ENCODE data around the gene SMC1A.
A peak's percentile ranks its signal among the peaks of the same experiment; 100 is the strongest.
"Not testable (repeated sequence)": the region's sequence is repeated elsewhere in the genome, so short reads cannot be mapped to it uniquely, and the experiment has no call there.

The SMC1A gene

DNA sequence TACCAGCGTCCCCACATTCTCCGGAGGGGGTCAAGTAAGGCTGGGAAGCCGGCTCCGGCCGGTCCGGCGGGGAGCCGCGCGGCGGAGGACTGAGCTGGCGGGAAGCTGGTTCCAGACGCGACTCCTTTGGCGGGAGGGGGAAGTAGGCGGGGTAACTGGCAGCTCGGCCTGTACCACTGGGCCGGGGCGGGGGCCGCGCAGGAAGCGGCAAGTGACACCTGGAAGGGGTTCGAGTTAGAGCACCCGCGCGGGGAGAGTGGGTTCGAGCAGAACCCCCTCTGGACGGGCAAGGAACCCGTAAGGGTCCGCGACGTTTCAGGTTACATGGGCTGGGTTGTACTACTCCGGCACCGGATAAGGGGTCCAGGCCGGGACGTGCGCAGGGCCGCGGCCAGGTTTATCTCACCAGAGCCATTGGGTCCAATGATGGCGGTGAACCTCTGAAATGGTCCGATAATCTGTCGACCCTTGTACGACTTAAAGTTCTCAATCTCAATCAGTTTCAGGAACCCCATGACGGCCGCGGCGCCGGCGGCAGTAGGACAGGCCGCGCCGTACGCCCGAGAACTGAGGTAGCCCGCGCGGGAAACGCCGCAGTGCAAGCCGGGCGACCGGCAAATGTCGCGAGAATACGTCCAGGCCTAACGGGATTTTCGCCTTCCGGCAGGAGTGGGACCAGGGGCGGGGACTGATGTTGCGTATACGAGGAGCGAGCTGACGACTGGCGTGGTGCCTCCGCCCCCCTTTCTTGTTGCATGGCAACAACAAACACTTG is at the start of gene SMC1A:
TSS of gene SMC1A (minus strand) at position 569 of the 775 bp plus-strand sequence. CDS start at position 515, 54 bp downstream.
- DNase-seq (ENCODE audit: low read depth in 2 of 2), result peak; percentile 91 to 95

DNA sequence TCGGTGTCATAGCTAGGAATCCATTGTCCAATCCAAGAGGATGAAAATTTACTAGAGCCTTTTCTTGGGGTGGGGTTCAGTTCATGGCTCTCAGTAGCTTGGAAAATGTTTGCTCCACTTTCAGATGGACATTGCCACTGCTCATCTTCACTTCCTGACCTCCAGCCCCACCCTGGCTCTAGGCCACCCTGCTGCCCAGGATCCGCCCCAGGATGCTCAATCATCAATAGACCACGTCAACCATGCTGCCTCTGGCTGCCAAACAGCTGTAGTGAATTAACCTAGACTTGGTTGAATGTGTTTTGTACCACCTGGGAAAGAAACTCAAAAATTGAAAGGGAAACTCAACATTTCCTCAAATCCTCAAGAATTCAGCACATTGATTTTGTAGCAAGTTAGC is 48.9 kb upstream of the SMC1A start:
- no peak for DNase-seq (ENCODE audit: low read depth in 2 of 2)

DNA sequence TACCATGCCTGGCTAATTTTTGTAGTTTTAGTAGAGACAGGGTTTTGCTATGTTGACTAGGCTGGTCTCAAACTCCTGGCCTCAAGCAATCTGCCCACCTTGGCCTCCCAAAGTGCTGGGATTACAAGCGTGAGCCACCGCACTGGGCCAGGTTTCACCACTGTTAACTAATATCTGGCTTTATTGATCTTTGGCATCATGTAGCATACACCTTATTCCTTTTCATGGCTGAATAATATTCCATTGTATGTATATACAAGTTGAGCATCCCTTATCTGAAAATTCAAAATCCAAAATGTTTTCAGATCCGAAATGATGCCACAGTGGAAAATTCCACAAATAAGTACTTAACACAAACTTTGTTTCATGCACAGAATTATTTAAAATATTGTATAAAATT is 46.2 kb upstream of the SMC1A start:
- DNase-seq (ENCODE audit: low read depth in 2 of 2), result not testable (repeated sequence)

DNA sequence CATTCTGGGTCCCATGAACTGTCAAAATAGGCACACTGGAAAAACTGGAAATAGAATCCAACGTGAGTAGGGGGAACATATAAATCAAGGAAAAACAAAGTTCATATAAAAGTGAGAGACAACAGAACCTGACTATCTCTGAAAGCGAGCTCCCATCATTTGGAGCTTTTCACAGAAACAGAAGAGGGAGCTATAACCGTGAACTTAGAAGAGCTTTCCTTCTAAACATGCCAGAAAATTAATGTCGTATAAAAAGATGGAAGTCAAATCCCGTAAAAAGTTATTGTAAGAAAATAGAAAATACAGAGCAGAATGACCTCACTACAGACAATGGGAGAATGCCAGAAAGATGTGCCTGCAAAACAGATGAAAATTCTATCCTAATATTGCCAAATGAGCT is 35.6 kb upstream of the SMC1A start:
- no peak for DNase-seq (ENCODE audit: low read depth in 2 of 2)

GRCh38 chrX:53456254-53456653 is 33.8 kb upstream of the SMC1A start:
- DNase-seq (ENCODE audit: low read depth in 2 of 2), result no peak

DNA sequence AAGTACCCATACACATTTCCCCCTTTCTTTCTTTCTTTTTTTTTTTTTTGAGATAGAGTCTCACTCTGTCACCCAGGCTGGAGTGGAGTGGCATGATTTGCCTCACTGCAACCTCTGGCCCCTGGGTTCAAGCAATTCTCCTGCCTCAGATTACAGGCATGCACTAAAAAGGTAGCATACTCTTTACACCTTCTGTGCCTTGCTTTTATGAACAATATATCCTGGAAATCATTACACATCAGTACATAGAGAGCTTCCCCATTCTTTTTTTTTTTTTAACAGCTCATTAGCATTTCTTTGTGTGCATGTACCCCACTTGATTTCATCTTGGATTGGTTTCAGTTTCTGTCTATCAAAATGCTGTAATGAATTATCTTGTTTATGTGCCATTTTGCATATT is 30.4 kb upstream of the SMC1A start:
- no peak for DNase-seq (ENCODE audit: low read depth in 2 of 2)

GRCh38 chrX:53449632-53450031 is 27.2 kb upstream of the SMC1A start:
- no peak for DNase-seq (ENCODE audit: low read depth in 2 of 2)

DNA sequence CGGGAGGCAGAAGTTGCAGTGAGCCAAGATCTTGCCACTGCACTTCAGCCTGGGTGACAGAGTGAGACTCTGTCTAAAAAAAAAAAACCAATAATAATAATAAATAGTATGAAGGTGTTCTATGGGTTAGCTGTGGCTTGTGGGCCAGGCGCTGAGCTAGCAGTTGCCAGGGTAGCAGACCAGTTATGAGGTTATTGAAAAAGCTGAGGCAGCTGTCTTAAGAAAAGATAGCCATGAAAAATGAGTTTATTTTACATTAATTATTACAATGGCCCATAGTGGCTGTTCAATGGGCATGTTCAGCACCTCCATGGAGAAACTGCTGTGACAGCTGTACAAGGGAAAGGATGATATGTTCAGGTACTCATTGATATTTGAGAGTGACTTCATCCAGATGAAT is 25.0 kb upstream of the SMC1A start:
- no peak for DNase-seq (ENCODE audit: low read depth in 2 of 2)

- no peak for DNase-seq (ENCODE audit: low read depth in 2 of 2)
These were observed 23.5 kb upstream of the SMC1A start for GRCh38 chrX:53445977-53446376.

- no peak for DNase-seq (ENCODE audit: low read depth in 2 of 2)
These were observed 19.8 kb upstream of the SMC1A start for GRCh38 chrX:53442322-53442631.

- peak; percentile 36 to 52 for DNase-seq (ENCODE audit: low read depth in 2 of 2)
These were observed 19.3 kb upstream of the SMC1A start for GRCh38 chrX:53441531-53442321.

- no peak for DNase-seq (ENCODE audit: low read depth in 2 of 2)
These were observed 18.4 kb upstream of the SMC1A start for GRCh38 chrX:53440621-53441517.

DNA sequence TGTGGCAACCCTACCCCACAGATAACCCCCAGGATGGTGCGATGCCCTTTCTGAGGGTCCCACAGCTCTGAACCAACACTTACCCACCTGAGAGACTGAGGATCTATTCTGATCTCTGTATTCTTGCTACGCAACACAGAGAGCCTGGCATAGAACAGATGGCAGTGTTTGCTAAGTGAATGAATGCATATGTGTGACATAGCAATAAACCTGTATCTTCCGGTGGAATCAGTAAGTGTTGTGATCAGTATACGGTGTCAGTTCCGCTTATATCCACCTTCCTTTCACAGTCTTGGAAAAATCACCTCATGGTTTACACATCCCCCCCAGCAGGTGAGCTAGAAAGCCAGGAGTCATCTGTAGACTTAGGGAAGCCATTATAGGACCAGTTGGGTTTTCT is 17.6 kb upstream of the SMC1A start:
- DNase-seq (ENCODE audit: low read depth in 2 of 2), result no peak

DNA sequence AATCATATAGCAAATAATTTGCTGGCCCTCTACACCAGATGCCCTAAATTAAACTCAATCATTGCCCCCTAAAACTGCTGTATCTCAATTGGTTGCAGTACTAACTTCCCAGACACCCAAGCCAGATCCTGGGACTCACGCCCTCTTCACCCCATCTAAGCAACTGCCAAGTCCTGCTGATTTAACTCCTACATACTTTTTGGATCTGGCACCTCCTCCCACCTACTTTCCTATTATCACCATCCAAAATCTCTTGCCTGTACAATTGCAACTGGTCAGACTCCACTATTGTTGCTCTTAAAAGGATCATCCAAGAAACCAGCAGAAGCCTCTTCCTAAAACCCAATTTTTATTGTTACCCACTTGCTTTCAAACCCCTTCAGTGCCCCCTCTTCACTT is 16.4 kb upstream of the SMC1A start:
- DNase-seq (ENCODE audit: low read depth in 2 of 2), result no peak

DNA sequence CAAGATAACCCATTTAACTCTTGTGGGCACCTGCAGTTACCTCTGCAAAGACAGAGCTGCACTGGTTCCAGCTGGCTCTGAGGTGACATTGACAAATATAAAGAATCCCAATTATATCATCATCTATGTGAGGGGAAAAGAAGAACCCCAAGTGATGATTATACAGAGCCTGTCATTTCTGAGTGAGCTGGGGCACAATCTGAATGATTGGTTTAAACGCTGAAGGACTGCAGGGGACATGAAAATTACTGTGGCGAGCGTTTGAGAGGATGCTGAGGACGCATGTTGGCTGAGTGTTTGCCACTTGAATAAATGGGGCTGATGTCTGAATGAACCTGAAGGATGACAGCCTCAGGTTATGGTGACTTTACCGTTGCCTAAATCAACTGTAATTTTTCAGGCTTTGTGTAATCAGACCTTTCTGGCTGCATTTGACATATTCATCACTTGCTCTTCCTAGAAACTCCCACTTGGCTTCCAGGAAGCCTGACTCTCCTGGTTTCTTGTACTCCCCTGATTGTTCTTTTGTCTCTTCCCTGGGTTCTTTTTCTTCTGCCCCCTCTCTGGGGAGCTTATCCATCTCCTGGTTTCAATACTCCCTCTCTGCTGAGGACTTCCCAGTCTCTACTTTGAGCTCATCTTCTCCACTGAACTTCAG is 15.8 kb upstream of the SMC1A start:
- DNase-seq (ENCODE audit: low read depth in 2 of 2), result no peak

DNA sequence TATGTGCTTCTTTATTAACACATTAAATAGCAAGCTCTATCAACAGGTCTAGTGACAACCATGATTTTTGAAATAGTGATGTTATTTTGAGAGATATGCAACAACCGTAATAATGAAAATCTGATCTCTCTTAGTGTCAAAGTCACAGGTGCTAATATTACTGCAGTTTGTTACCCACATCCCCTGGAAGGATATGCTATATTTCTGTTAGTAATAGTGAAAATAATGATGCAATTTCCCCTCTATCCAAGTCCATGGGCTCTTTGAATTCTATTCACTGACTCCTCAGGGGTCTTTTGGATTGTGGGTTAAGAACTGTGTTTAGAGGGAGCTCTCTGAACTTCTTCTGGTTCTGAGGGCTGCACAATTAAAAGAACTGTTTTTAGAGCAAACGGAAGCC is 14.8 kb upstream of the SMC1A start:
- no peak for DNase-seq (ENCODE audit: low read depth in 2 of 2)

DNA sequence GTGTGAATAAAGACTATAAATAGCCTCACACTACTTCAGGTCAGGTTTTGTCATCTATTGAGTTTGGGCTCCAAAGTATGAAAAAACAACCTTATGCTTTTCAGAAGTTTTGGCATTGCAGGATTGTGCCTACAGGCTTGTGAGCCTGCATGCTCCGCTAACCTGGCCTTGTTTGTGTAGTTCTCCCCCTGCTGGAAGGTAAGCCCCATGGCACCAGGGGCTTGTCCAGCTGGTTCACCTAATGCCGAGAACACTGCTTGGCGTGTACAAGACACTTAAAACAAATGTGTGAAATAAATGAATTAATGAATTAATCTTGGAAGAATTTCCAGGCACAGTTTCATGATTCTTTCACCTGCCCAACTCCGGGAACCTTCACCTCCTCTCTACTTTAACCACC is 13.5 kb upstream of the SMC1A start:
- peak in 1 of 2 donors; percentile 24 for DNase-seq (ENCODE audit: low read depth in 2 of 2)

DNA sequence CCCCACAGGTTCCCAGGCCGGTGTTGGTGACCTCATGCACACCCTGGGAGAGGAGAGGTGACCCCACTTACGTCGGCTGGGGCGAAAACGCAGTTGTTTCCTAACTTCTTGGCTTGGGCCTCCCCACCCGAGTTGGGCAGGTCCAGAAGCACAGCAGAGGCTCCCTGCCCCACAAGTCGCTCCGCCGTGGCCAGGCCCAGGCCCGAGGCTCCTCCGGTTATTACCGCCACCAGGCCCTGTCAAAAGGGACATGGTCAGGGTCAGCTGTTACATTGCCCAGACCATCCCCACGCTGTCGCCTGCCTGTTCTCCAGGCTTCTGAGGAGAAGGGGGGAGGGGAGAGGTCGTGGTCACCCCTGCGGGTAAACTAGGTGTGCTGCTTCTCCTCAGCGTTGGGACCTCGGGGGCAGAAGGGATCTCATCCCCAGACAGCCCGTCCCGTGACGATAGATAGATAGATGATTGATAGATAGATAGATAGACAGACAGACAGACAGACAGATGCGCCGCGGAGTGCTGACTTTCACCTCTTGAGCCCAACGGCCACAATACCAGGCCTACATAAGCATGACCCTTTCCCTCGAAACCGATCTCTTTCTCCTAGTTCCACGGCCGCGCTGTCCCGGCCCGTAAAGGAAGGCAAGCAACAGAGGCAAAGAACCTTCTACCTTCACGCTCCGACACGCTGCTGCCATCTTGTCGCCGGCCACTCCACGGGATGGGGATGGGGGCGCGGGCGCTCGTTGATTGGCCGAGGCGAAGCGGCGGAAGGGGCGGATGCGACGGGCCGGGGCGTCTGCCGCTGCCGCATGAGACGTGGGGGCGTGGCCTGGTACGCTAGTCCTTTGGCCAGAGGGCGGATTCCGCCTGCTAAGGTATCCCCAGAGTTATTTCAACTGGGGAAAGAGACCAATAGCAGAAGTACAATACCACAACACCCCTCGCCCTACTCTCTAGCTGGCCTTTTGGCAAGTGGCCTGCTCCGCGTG is 11.5 kb upstream of the SMC1A start, which contains the start of gene HSD17B10:
TSS of gene HSD17B10 (minus strand) at position 720 of the 989 bp plus-strand sequence. CDS start at position 695, 25 bp downstream.
- DNase-seq (ENCODE audit: low read depth in 2 of 2), result peak; percentile 71 to 72

DNA sequence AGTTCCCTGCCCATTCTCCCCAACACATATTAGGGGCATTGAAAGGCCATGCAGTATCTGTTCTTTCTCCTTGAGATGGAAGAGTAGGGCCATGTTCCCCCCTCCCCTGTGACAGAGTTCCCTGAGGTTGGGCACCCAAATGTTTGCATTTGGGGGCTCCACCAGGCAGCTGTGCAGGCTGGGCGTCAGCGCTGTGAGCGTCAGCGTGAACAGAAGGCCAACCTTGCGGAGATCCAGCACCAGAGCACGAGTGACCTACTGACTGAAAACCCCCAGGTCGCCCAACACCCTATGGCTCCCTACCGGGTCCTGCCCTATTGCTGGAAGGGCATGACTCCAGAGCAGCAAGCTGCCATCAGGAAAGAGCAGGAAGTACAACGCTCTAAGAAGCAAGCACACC is 7.8 kb upstream of the SMC1A start:
- DNase-seq (ENCODE audit: low read depth in 2 of 2), result no peak

DNA sequence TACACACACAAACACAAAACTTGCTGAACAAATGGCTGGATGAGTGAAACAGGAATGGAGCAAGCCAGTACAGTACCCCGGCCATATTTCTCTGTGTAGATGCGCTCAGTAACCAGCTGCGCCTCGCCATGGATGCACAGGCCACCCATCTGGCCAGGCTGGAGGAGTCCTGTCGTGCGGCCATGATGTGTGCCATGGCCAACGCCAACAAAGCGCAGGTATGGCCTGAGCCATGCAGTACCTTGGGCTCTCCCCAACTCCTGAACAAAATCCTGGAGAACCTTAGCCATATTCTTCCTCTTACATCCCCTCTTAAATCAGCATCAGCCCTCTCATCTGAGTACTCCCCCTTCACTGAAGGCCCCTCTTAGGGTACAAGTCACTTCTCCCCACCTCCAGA is 7.3 kb upstream of the SMC1A start:
- no peak for DNase-seq (ENCODE audit: low read depth in 2 of 2)
